GM12865 (cell line): ENCODE measurements around the gene THOC7.
A peak's percentile ranks its signal among the peaks of the same experiment; 100 is the strongest.

Source experiments
- DNase-seq: peaks from one replicate; pipeline ENCODE4 v3.0.0; 2010; ENCODE audit warnings: low read depth
- H3K4me3 ChIP-seq: 2 replicates; pipeline ENCODE4 v1.5.1; 2011; ENCODE audit warnings: mild to moderate bottlenecking, low read depth, low read length, control low read depth
- TF ChIP-seq, protein P1 (sequence below): IDR thresholded peaks from 2 replicates; pipeline ENCODE4 v1.5.1; 2011; ENCODE audit warnings: low read length, control low read depth, low read depth, inconsistent platforms; ENCODE audit not compliant: insufficient read depth; ENCODE audit errors: missing control alignments

THOC7 gene

DNA sequence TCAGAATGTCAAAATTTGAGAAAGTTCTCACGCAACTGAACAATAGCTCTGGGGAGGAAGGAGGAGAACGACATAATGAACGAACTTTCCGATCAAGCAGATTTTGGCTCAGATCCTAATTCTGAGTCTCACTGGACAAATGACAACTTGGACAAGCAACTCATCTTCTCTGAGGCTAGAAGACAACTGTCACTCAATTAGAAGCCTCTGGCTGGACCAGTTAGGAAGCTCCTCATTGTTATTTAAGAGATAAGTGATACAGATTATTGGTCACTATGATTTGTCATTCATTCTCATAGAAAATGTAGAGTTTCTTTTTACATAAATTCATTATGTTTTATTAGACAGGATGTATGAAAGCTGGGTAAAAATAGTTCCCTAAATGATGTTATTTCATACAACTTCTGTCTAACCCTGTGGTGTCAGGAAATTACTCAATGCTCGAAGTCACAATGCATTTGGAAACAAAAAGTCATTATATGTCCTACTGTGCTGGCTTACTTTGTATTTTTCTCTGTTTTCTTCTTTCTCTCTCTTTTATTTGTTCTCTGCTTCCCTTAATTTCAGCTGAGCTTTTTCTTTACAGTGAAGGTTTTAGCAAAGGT, 55.5 kb downstream of the THOC7 start:
- TF ChIP-seq, protein P1, sequence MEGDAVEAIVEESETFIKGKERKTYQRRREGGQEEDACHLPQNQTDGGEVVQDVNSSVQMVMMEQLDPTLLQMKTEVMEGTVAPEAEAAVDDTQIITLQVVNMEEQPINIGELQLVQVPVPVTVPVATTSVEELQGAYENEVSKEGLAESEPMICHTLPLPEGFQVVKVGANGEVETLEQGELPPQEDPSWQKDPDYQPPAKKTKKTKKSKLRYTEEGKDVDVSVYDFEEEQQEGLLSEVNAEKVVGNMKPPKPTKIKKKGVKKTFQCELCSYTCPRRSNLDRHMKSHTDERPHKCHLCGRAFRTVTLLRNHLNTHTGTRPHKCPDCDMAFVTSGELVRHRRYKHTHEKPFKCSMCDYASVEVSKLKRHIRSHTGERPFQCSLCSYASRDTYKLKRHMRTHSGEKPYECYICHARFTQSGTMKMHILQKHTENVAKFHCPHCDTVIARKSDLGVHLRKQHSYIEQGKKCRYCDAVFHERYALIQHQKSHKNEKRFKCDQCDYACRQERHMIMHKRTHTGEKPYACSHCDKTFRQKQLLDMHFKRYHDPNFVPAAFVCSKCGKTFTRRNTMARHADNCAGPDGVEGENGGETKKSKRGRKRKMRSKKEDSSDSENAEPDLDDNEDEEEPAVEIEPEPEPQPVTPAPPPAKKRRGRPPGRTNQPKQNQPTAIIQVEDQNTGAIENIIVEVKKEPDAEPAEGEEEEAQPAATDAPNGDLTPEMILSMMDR, result no peak
- no peak for DNase-seq
- H3K4me3 ChIP-seq, result no peak overlapping the region

DNA sequence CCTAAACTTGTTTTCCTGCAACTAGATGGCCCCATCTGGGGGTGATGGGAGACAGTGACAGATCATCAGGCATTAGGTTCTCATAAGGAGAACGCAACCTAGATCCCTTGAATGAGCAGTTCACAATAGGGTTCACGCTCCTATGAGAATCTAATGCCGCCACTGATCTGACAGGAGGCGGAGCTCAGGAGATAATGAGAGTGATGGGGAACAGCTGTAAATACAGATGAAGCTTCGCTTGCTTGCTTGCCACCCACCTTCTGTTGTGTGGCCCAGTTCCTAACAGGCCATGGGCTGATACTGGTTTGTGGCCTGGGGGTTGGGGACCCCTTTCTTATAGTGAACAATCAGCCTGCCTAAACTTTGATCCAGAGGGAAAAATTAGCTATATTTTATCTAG, 59.7 kb downstream of the THOC7 start:
- no peak for DNase-seq
- TF ChIP-seq, protein P1, result no peak
- H3K4me3 ChIP-seq, result no peak overlapping the region

DNA sequence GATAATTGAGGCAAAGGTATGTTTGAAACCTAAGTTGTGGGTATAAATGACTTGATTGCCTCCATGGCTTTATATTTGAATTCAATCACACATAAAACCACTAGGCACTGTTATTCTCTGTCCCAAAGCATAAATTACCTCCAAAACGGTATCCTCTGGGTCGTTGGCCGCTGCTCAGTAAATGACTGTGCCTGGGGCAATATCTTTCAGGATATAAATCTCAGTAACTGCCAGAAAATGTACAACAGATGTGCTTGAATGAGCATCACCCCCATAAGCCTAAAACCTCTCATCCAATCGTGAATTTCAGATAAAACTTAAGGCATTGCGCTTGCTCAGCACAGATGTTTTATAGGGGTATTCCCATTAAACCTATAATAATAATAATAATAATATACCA, 63.5 kb downstream of the THOC7 start:
- no peak for DNase-seq
- TF ChIP-seq, protein P1, result no peak
- H3K4me3 ChIP-seq, result no peak overlapping the region

DNA sequence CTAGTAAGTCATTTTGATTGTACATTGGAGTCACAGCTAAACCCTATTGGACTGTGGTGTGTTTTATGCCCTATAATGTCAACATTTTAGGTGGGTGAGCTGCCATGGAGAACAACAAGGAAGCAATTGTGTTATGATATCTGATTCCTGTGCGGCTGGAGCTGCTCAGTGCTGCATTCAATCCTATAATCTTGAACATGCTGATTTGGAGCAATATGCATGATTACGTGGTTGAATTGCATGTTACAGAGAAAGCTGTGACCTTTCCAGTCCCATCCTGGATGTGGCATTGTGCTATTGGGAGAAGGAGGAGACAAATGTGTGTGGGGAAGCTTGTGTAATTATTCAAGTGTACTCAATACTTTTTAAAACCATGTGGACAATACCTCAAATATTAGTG, 64.7 kb downstream of the THOC7 start:
- H3K4me3 ChIP-seq, result no peak overlapping the region
- TF ChIP-seq, protein P1, result no peak
- no peak for DNase-seq

DNA sequence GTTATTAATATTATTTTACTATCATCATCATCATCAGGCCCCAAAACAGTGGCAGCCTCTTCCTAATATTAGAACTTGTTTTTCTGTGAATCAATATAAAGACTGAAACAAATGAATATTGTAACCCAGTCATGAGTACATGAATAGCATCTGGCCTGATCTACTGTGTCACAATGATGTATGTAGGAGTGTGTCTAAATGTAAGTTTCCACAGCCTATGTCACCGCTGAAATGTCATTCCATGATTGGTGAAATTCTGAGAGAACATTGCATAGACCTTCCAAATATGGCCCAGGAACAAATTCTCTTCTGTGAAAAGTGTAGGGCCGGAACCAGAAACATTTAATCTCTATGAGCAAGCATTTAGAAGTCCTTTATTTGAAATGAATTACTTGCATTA, 65.1 kb downstream of the THOC7 start:
- no peak for DNase-seq
- no peak overlapping the region for H3K4me3 ChIP-seq
- TF ChIP-seq, protein P1, result no peak

DNA sequence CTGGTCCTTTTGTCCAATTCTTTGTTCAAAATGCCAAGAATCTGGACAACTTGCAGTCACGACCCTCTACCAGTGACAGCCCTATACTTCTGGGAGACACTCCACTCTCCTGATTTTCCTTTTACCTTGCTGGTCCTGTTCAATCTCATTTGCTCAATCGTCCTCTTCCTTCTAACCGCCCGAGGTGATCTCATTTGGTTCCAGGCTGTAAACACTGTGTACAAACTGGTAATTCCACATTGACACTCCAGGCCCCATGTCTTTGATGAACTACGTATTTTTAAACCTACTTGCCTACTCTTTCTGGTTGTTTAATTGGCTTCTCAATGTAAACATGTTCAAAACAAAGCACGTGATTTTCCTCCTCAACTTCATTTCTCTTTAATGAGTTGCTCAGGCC, 68.2 kb downstream of the THOC7 start:
- no peak overlapping the region for H3K4me3 ChIP-seq
- TF ChIP-seq, protein P1, result no peak
- DNase-seq, result no peak

DNA sequence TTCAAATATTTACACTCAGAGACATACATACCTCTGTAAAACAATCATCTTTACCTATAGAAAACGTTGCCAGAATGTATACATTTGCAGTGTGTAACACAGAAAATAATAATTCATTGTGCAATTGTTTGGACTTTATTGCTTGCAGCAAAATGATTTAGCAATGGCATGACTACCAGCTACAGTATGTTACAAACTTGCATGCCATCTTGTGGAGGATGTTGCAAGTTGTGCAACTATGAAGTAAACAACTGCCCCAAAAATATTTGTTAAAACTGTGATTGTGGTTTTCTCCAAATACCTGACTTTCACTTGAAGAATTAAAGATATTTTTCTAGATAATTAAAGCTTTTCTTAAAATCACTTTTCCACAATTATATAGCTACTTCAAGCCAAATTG, 71.6 kb downstream of the THOC7 start:
- TF ChIP-seq, protein P1, result peak; percentile 12
- H3K4me3 ChIP-seq, result no peak overlapping the region
- peak; percentile 7 for DNase-seq
